Panc1 (cell line): Measurements from ENCODE around the gene SLC25A13. TPM values are rescaled to one million over a fixed set of nuclear protein-coding genes. Genes with fewer than 3 reads are reported as not detected.

ENCODE experiments used
- ATAC-seq: fragments of 200-7000 bp; cut with Tn5 transposase; 2 replicates; pipeline ENCODE4 v1.9.1; 2020; ENCODE audit warnings: mild to moderate bottlenecking, moderate library complexity
- BruUV-seq: library from RNA; stranded (reverse); fragments of 400-500 nt; replicated peaks from 2 replicates; lab custom pipeline; 2021; lab: Mats Ljungman, UMichigan
- CTCF ChIA-PET: fragments of 300-600 bp; sonication (Branson Sonifier 250); formaldehyde crosslinking; loops from one replicate; lab custom pipeline; 2022; ENCODE audit warnings: antibody characterized with exemption; lab: Charles Lee
- POLR2A ChIA-PET: fragments of 300-600 bp; sonication (Branson Sonifier 250); formaldehyde crosslinking; loops from one replicate; lab custom pipeline; 2022; ENCODE audit warnings: antibody characterized with exemption; lab: Charles Lee
- DNase-seq: peaks from one replicate; pipeline ENCODE4 v3.0.0-alpha.2; 2010; ENCODE audit warnings: low read depth, low spot score
- H3K27ac ChIP-seq: 2 replicates; pipeline ENCODE4 v1.5.1; 2011; ENCODE audit warnings: mild to moderate bottlenecking, low read length, inconsistent platforms
- H3K27me3 ChIP-seq: fragments of 200-500 bp; sonication (Bioruptor generic); 2 replicates; pipeline ENCODE4 v1.6.0; 2014; ENCODE audit warnings: low read length, inconsistent platforms; ENCODE audit not compliant: control insufficient read depth, insufficient read depth
- H3K36me3 ChIP-seq: fragments of 200-500 bp; sonication (Bioruptor generic); 2 replicates; pipeline ENCODE4 v1.5.1; 2014; ENCODE audit warnings: inconsistent platforms, mild to moderate bottlenecking, low read length, moderate library complexity; ENCODE audit not compliant: control insufficient read depth, insufficient read depth
- H3K4me1 ChIP-seq: 2 replicates; pipeline ENCODE4 v1.5.1; 2011; ENCODE audit warnings: inconsistent platforms, mild to moderate bottlenecking, low read length, moderate library complexity; ENCODE audit not compliant: control insufficient read depth, insufficient read depth
- H3K4me3 ChIP-seq, 2 experiments: 2 replicates each; pipeline ENCODE4 v1.5.1; 2011 to 2012; ENCODE audit warnings: low read depth in 2 of 2, low read length in 2 of 2, mild to moderate bottlenecking in 2 of 2, inconsistent platforms in 1 of 2, moderate library complexity in 1 of 2
- H3K9me3 ChIP-seq: fragments of 200-500 bp; sonication (Bioruptor generic); 2 replicates; pipeline ENCODE4 v1.5.1; 2014; ENCODE audit warnings: low read depth, mild to moderate bottlenecking, inconsistent platforms, low read length, moderate library complexity; ENCODE audit not compliant: control insufficient read depth, insufficient read depth
- POLR2AphosphoS5 ChIP-seq: IDR thresholded peaks from 2 replicates; pipeline ENCODE4 v1.6.1; 2012; ENCODE audit warnings: mild to moderate bottlenecking, low read depth, low read length, moderate library complexity
- SIN3A ChIP-seq: IDR thresholded peaks from 2 replicates; pipeline ENCODE4 v1.6.1; 2012; ENCODE audit warnings: low read depth, mild to moderate bottlenecking, low read length, moderate library complexity, borderline replicate concordance; ENCODE audit not compliant: insufficient read depth
- TCF7L2 ChIP-seq: IDR thresholded peaks from 2 replicates; pipeline ENCODE4 v1.6.1; 2011; ENCODE audit warnings: mild to moderate bottlenecking, low read depth, low read length, inconsistent platforms
- in situ Hi-C: cut with HindIII; loops from 2 replicates; pipeline ENCODE4 v1.10.0; 2016; ENCODE audit warnings: low sequenced_read_pairs, low pct_unique_long_range_greater_than_20kb
- intact Hi-C: fragments of 100-400 bp; cut with micrococcal nuclease; formaldehyde crosslinking; loops from one replicate; pipeline ENCODE4 v1.10.0; 2022; ENCODE audit not compliant: unreplicated experiment
- microRNA-seq: library from miRNA; unstranded; fragments of <30 nt; microRNA quantifications from one replicate; pipeline ENCODE4 v1.1.0, GENCODE V29; 2020; ENCODE audit not compliant: unreplicated experiment
- total RNA-seq: library from RNA; stranded (reverse); gene quantifications from one replicate; pipeline ENCODE4 v1.2.1, GENCODE V29; 2021; ENCODE audit not compliant: unreplicated experiment
- TF ChIP-seq, protein P1 (sequence below): fragments of 450-650 bp; IDR thresholded peaks from 2 replicates; pipeline ENCODE4 v1.5.1; 2017; ENCODE audit warnings: mild to moderate bottlenecking
- TF ChIP-seq, protein P2 (sequence below), 2 experiments: IDR thresholded peaks; 2 replicates each; pipeline ENCODE4 v1.6.1; 2011 to 2012; ENCODE audit warnings: low read depth in 2 of 2, control low read depth in 1 of 2, low read length in 1 of 2, mild to moderate bottlenecking in 1 of 2, moderate library complexity in 1 of 2; ENCODE audit not compliant: insufficient read depth in 1 of 2

Gene SLC25A13
- total RNA-seq, 1 experiment from 2014 or later: 69.4 TPM

DNA sequence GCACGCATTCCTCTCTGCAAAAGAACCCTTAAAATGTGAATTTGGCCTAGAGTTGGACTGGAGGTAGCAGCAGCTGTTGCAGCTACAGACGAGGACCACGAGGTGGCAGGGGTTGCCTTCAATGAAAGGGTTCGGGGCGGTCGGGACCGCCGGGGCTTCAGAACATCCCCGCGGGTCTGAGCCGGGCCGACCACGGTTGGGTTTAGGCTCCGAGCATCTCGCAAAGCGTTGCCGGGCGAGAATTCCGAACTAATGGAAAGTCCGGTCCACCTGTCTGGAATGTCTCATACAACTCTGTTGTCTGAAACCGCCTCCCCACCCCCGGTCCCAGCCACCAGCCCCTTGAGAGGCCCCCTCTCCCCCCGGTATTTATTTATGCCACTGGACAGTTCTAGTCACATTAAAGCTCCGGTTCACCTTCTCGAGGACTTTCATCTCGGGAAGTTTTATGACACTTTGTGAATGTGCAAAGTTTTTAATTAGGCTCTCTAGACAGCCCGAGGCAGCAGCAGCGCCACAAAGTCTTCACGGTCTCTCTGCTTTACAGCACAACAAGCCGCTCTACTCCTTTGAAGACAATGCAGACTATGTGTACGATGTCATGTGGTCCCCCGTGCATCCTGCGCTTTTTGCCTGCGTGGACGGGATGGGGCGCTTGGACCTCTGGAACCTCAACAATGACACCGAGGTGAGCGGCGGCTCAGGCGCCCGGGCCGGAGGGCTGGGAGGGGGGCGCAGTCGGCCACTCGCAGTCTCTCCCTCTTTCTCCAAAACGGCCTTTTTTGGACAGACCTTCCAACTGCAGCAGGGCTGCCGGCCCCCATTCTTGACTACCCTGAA lies 246.2 kb downstream of the SLC25A13 start:
- no peaks in the 10 kb centered on the region for H3K36me3 ChIP-seq
- H3K4me1 ChIP-seq: no peaks in the 10 kb centered on the region
- TF ChIP-seq TCF7L2 (peak; percentile 87), SIN3A (no peak)
- TF ChIP-seq, protein P1, sequence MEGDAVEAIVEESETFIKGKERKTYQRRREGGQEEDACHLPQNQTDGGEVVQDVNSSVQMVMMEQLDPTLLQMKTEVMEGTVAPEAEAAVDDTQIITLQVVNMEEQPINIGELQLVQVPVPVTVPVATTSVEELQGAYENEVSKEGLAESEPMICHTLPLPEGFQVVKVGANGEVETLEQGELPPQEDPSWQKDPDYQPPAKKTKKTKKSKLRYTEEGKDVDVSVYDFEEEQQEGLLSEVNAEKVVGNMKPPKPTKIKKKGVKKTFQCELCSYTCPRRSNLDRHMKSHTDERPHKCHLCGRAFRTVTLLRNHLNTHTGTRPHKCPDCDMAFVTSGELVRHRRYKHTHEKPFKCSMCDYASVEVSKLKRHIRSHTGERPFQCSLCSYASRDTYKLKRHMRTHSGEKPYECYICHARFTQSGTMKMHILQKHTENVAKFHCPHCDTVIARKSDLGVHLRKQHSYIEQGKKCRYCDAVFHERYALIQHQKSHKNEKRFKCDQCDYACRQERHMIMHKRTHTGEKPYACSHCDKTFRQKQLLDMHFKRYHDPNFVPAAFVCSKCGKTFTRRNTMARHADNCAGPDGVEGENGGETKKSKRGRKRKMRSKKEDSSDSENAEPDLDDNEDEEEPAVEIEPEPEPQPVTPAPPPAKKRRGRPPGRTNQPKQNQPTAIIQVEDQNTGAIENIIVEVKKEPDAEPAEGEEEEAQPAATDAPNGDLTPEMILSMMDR: peak; percentile 92
- peak overlapping the region; percentile 47 to 65 for H3K4me3 ChIP-seq
- ATAC-seq: peak; percentile 98
- H3K9me3 ChIP-seq: no peaks in the 10 kb centered on the region
- ChIA-PET CTCF (interaction anchor here (0.6 kb wide), 1 partner anchor 313 kb away, joined by 3 read pairs; no protein-coding TSS in a partner anchor), POLR2A (no interaction called here)
- peaks cover 12% of the 10 kb centered on the region; the same call in 1 of the 2 replicates for H3K27me3 ChIP-seq
- in situ Hi-C loops (no loop called here), intact Hi-C loops (loop anchor here (2.0 to 10.0 kb wide), 4 partner anchors 161 to 989 kb away; no protein-coding TSS in a partner anchor)
- no TSS peak for BruUV-seq
- no peak overlapping the region for H3K27ac ChIP-seq
- no peak for DNase-seq

DNA sequence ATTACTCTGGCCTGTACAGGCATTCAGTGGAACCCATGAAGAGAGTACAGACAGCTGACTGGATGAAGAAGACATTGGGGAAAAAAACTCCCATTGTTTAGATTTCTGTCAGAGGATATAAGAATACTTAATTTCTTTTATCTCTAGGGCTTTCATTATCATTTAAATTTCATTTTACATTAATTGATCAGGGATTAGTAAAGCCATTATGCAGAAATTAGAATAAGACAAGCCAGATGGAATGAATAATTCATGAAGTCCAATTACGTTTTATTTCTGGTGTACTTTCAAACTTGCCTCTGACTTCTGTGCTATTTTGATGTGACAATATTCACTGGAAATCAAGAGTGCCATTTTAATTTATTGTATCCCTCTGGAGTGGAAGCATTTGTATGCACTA lies 247.0 kb downstream of the SLC25A13 start:
- H3K27me3 ChIP-seq: peaks cover 15% of the 10 kb centered on the region; the same call in 1 of the 2 replicates
- TF ChIP-seq SIN3A (no peak), POLR2AphosphoS5 (no peak), TCF7L2 (no peak)
- TF ChIP-seq, protein P2, sequence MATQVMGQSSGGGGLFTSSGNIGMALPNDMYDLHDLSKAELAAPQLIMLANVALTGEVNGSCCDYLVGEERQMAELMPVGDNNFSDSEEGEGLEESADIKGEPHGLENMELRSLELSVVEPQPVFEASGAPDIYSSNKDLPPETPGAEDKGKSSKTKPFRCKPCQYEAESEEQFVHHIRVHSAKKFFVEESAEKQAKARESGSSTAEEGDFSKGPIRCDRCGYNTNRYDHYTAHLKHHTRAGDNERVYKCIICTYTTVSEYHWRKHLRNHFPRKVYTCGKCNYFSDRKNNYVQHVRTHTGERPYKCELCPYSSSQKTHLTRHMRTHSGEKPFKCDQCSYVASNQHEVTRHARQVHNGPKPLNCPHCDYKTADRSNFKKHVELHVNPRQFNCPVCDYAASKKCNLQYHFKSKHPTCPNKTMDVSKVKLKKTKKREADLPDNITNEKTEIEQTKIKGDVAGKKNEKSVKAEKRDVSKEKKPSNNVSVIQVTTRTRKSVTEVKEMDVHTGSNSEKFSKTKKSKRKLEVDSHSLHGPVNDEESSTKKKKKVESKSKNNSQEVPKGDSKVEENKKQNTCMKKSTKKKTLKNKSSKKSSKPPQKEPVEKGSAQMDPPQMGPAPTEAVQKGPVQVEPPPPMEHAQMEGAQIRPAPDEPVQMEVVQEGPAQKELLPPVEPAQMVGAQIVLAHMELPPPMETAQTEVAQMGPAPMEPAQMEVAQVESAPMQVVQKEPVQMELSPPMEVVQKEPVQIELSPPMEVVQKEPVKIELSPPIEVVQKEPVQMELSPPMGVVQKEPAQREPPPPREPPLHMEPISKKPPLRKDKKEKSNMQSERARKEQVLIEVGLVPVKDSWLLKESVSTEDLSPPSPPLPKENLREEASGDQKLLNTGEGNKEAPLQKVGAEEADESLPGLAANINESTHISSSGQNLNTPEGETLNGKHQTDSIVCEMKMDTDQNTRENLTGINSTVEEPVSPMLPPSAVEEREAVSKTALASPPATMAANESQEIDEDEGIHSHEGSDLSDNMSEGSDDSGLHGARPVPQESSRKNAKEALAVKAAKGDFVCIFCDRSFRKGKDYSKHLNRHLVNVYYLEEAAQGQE (IDR thresholded peaks at IDR 0.05; ENCODE audit: insufficient read depth in 1 of 2, low read depth in 2 of 2, low read length in 1 of 2): no peak
- TF ChIP-seq, protein P1: no peak
- CTCF ChIA-PET: no interaction called here
- no peaks in the 10 kb centered on the region for H3K4me1 ChIP-seq
- no peaks in the 10 kb centered on the region for H3K9me3 ChIP-seq
- in situ Hi-C loops (no loop called here), intact Hi-C loops (loop anchor here (2.0 to 10.0 kb wide), 4 partner anchors 160 to 990 kb away; no protein-coding TSS in a partner anchor)
- H3K4me3 ChIP-seq: no peak overlapping the region
- H3K36me3 ChIP-seq: no peaks in the 10 kb centered on the region
- BruUV-seq: no TSS peak
- POLR2A ChIA-PET: no interaction called here
- H3K27ac ChIP-seq: no peak overlapping the region
- DNase-seq (no peak), ATAC-seq (no peak)

Small RNA genes within 50 kb of the gene (microRNA-seq; reads per million reads assigned to microRNA genes)
- not detected for gene MIR591
